Endothelial cell of umbilical vein (primary cell): ENCODE data around the gene RMP24.

Experiments used
- BruUV-seq: library from RNA; stranded (reverse); fragments of 400-500 nt; replicated peaks from 2 replicates; lab custom pipeline; 2021; lab: Mats Ljungman, UMichigan
- CTCF ChIA-PET: fragments of 300-600, 350-600 bp; sonication (Branson Sonifier 250); formaldehyde crosslinking; loops from one replicate; lab custom pipeline; 2021; ENCODE audit warnings: antibody characterized with exemption, inconsistent platforms; lab: Charles Lee
- POLR2A ChIA-PET: fragments of 300-600, 350-600 bp; sonication (Branson Sonifier 250); formaldehyde crosslinking; loops from one replicate; lab custom pipeline; 2021; ENCODE audit warnings: antibody characterized with exemption, inconsistent platforms; lab: Charles Lee
- DNase-seq: peaks from one replicate; pipeline ENCODE4 v3.0.0-alpha.2; 2011; ENCODE audit warnings: low read depth, low spot score
- FAIRE-seq: peaks from 2 replicates; lab custom pipeline; 2011; peaks lifted over from hg19 to GRCh38; lab: Jason Lieb, UNC
- H2AFZ ChIP-seq: 2 replicates; pipeline ENCODE4 v1.6.0; 2012; ENCODE audit warnings: low read depth, low read length, control low read depth, inconsistent platforms
- H3K27ac ChIP-seq: 2 replicates; pipeline ENCODE4 v1.5.1; 2011; ENCODE audit warnings: low read depth, mild to moderate bottlenecking, control low read depth, low read length, moderate library complexity; ENCODE audit not compliant: insufficient read depth
- H3K27me3 ChIP-seq, 2 experiments: 2 replicates each; pipeline versions ENCODE4 v1.6.0 to v1.6.1; 2011; ENCODE audit warnings: low read length in 2 of 2, mixed read lengths in 1 of 2; ENCODE audit not compliant: control insufficient read depth in 2 of 2, insufficient read depth in 2 of 2
- H3K36me3 ChIP-seq, 2 experiments: 2 replicates in 1 of 2; 3 replicates in 1 of 2; pipeline ENCODE4 v1.5.1; 2011; ENCODE audit warnings: low read length in 2 of 2, mild to moderate bottlenecking in 1 of 2, moderate library complexity in 1 of 2; ENCODE audit not compliant: control insufficient read depth in 2 of 2, insufficient read depth in 2 of 2; ENCODE audit errors: extremely low read depth in 1 of 2
- H3K4me1 ChIP-seq: 3 replicates; pipeline ENCODE4 v1.5.1; 2011; ENCODE audit warnings: mild to moderate bottlenecking, low read length; ENCODE audit not compliant: control insufficient read depth, insufficient read depth; ENCODE audit errors: extremely low read depth
- H3K4me2 ChIP-seq: 2 replicates; pipeline ENCODE4 v1.6.1; 2011; ENCODE audit warnings: low read length, control low read depth, mixed read lengths; ENCODE audit not compliant: insufficient read depth
- H3K4me3 ChIP-seq, 3 experiments: fragments of 200-600 bp in 1 of 3; sonication (generic), shearing (Covaris generic) in 1 of 3; replicated peaks in 1 of 3; 2 replicates each; pipeline ENCODE4 v1.5.1; 2011 to 2016; ENCODE audit warnings: control low read depth in 3 of 3, low read length in 3 of 3, mild to moderate bottlenecking in 2 of 3, inconsistent platforms in 1 of 3, low read depth in 1 of 3, moderate library complexity in 1 of 3; ENCODE audit not compliant: insufficient read depth in 1 of 3
- H3K79me2 ChIP-seq: 2 replicates; pipeline ENCODE4 v1.6.0; 2012; ENCODE audit warnings: low read length, inconsistent platforms; ENCODE audit not compliant: control insufficient read depth, insufficient read depth
- H3K9ac ChIP-seq: replicated peaks from 2 replicates; pipeline ENCODE3; 2011; ENCODE audit warnings: low read length, control low read depth; ENCODE audit not compliant: insufficient read depth; ENCODE audit errors: extremely low read depth
- H3K9me1 ChIP-seq: replicated peaks from 3 replicates; pipeline ENCODE4 v1.6.0; 2011; ENCODE audit warnings: mild to moderate bottlenecking, low read length; ENCODE audit not compliant: control insufficient read depth, insufficient read depth; ENCODE audit errors: extremely low read depth
- H3K9me3 ChIP-seq: replicated peaks from 2 replicates; pipeline ENCODE4 v1.5.1; 2012; ENCODE audit warnings: low read length, inconsistent platforms; ENCODE audit not compliant: control insufficient read depth, insufficient read depth
- H4K20me1 ChIP-seq: replicated peaks from 2 replicates; pipeline ENCODE3; 2011; ENCODE audit warnings: mild to moderate bottlenecking, low read length; ENCODE audit not compliant: control insufficient read depth, insufficient read depth; ENCODE audit errors: extremely low read depth
- CTCF ChIP-seq, 2 donors: IDR thresholded peaks; 1 replicate in 1 of 2; 2 replicates in 1 of 2; pipeline ENCODE4 v1.5.1; 2011; ENCODE audit warnings: low read length in 2 of 2, mild to moderate bottlenecking in 2 of 2, moderate library complexity in 2 of 2, control low read depth in 1 of 2, inconsistent platforms in 1 of 2, low read depth in 1 of 2; ENCODE audit not compliant: insufficient read depth in 1 of 2; ENCODE audit errors: extremely low read depth in 1 of 2
- EZH2 ChIP-seq: IDR thresholded peaks from 2 replicates; pipeline ENCODE4 v1.6.1; 2012; ENCODE audit warnings: borderline replicate concordance, low read depth, mild to moderate bottlenecking, moderate library complexity, low read length, inconsistent platforms; ENCODE audit not compliant: severe bottlenecking
- FOS ChIP-seq: IDR thresholded peaks from 2 replicates; pipeline ENCODE4 v1.6.1; 2011; ENCODE audit warnings: mild to moderate bottlenecking, low read length, moderate library complexity, borderline replicate concordance; ENCODE audit not compliant: insufficient read depth
- GATA2 ChIP-seq: IDR thresholded peaks from 2 replicates; pipeline ENCODE4 v1.7.0; 2011; ENCODE audit warnings: low read depth, mild to moderate bottlenecking, moderate library complexity, mixed read lengths, low read length; ENCODE audit not compliant: insufficient read length, insufficient read depth
- JUN ChIP-seq: IDR thresholded peaks from 2 replicates; pipeline ENCODE4 v1.6.1; 2011; ENCODE audit warnings: borderline replicate concordance, low read depth; ENCODE audit not compliant: insufficient read length, insufficient read depth
- MAX ChIP-seq: IDR thresholded peaks from 2 replicates; pipeline ENCODE4 v1.6.1; 2011; ENCODE audit not compliant: insufficient read depth, insufficient read length
- MYC ChIP-seq: IDR thresholded peaks from one replicate; pipeline ENCODE4 v1.6.1; 2011; ENCODE audit warnings: mild to moderate bottlenecking, low read depth, low read length
- POLR2A ChIP-seq: IDR thresholded peaks from 2 replicates; pipeline ENCODE4 v1.6.1; 2012; ENCODE audit warnings: low read depth, mild to moderate bottlenecking, control low read depth, low read length
- POLR2AphosphoS5 ChIP-seq: IDR thresholded peaks from 2 replicates; pipeline ENCODE4 v1.6.1; 2012; ENCODE audit warnings: low read depth, mild to moderate bottlenecking, control low read depth, low read length, moderate library complexity; ENCODE audit not compliant: insufficient read depth
- dilution Hi-C: fragments of 300-500 bp; cut with MboI; formaldehyde crosslinking; loops from one replicate; pipeline ENCODE4 v1.15.0; 2019; ENCODE audit warnings: low sequenced_read_pairs; ENCODE audit not compliant: extremely low pct_ligation_motif_present
- intact Hi-C: fragments of 100-400 bp; cut with micrococcal nuclease; formaldehyde crosslinking; loops from one replicate; pipeline ENCODE4 v1.10.0; 2022

RMP24 gene

GRCh38 chr18:35974181-35974580 is 1.7 kb downstream of the RMP24 start:
- Histone ChIP-seq H2AFZ (no peak overlapping the region), H3K36me3 (peaks cover 7 to 15% of the 10 kb centered on the region in 2 experiments), H3K9me1 (no peaks in the 10 kb centered on the region), H3K4me3 (no peak overlapping the region), H3K27me3 (no peaks in the 10 kb centered on the region), H3K9me3 (no peaks in the 10 kb centered on the region), H4K20me1 (no peaks in the 10 kb centered on the region), H3K79me2 (peaks cover 20% of the 10 kb centered on the region), H3K27ac (no peak overlapping the region), H3K9ac (no peak overlapping the region), H3K4me1 (peaks cover 18% of the 10 kb centered on the region), H3K4me2 (peak overlapping the region; percentile 95)
- DNase-seq (no peak), FAIRE-seq (no peak)
- intact Hi-C loops: loop anchor here (5.0 to 10.0 kb wide), 4 partner anchors 389 to 732 kb away; partner anchors contain the start of genes GALNT1 and ZNF397
- TF ChIP-seq POLR2A (no peak), GATA2 (no peak), CTCF (IDR thresholded peaks at IDR 0.05; ENCODE audit: extremely low read depth in 1 of 2, insufficient read depth in 1 of 2, low read depth in 1 of 2, low read length in 2 of 2) (no peak), EZH2 (no peak), FOS (no peak), MYC (no peak), JUN (no peak), MAX (no peak), POLR2AphosphoS5 (no peak)
- dilution Hi-C loops: no loop called here
- ChIA-PET CTCF (interaction anchor here (1.5 kb wide), 1 partner anchor 24 kb away, joined by 6 read pairs; no protein-coding TSS in a partner anchor), POLR2A (no interaction called here)
- BruUV-seq: no TSS peak
